GM12891 (cell line): ENCODE data around the gene PSPN.

Experiments used
- POLR2A ChIP-seq: IDR thresholded peaks from 2 replicates; pipeline ENCODE4 v1.6.1; 2011; ENCODE audit warnings: low read depth, low read length, control low read depth
- POLR2AphosphoS5 ChIP-seq: IDR thresholded peaks from 2 replicates; pipeline ENCODE4 v1.6.1; 2011; ENCODE audit warnings: low read depth, low read length, control low read depth
- SPI1 ChIP-seq: IDR thresholded peaks from 2 replicates; pipeline ENCODE4 v1.6.1; 2011; ENCODE audit warnings: low read depth, low read length, control low read depth
- TAF1 ChIP-seq: IDR thresholded peaks from 2 replicates; pipeline ENCODE4 v1.6.1; 2011; ENCODE audit warnings: low read depth, low read length, control low read depth

GRCh38 chr19:6396305-6396704 lies 20.6 kb upstream of the PSPN start:
- TF ChIP-seq TAF1 (no peak), POLR2A (no peak), POLR2AphosphoS5 (no peak), SPI1 (no peak)
